CD14-positive monocyte (primary cell): ENCODE results near the gene EGFR. TPM values are rescaled to one million over a fixed set of nuclear protein-coding genes. Genes with fewer than 3 reads are reported as not detected.

Source experiments
- DNase-seq, 3 donors: peaks; one replicate each; pipeline ENCODE4 v3.0.0-alpha.2; 2011 to 2022
- H2AFZ ChIP-seq: 2 replicates; pipeline ENCODE4 v1.6.0; 2012; ENCODE audit warnings: mild to moderate bottlenecking, low read depth, low read length, inconsistent platforms; ENCODE audit not compliant: insufficient read depth, poor library complexity, severe bottlenecking
- H3K27ac ChIP-seq, 2 donors: 1 replicate in 1 of 2; 2 replicates in 1 of 2; pipeline ENCODE4 v1.5.1; 2012 to 2013; ENCODE audit warnings: low read length in 2 of 2, control low read depth in 1 of 2, inconsistent platforms in 1 of 2, low read depth in 1 of 2, mild to moderate bottlenecking in 1 of 2
- H3K27me3 ChIP-seq, 2 donors: one replicate each; pipeline versions ENCODE4 v1.6.0 to v1.6.1; 2011 to 2013; ENCODE audit warnings: low read length in 2 of 2; ENCODE audit not compliant: control insufficient read depth in 2 of 2, insufficient read depth in 2 of 2
- H3K36me3 ChIP-seq, 2 donors: replicated peaks in 1 of 2; 1 replicate in 1 of 2; 2 replicates in 1 of 2; pipeline versions ENCODE4 v1.5.1 to v1.6.1; 2012 to 2013; ENCODE audit warnings: low read length in 2 of 2, control low read depth in 1 of 2, inconsistent platforms in 1 of 2, mild to moderate bottlenecking in 1 of 2; ENCODE audit not compliant: insufficient read depth in 2 of 2, control insufficient read depth in 1 of 2
- H3K4me1 ChIP-seq, 2 donors: 1 replicate in 1 of 2; 2 replicates in 1 of 2; pipeline versions ENCODE4 v1.5.1 to v1.6.1; 2012 to 2013; ENCODE audit warnings: low read length in 2 of 2, control low read depth in 1 of 2, inconsistent platforms in 1 of 2, mild to moderate bottlenecking in 1 of 2, moderate library complexity in 1 of 2; ENCODE audit not compliant: insufficient read depth in 2 of 2, control insufficient read depth in 1 of 2
- H3K4me2 ChIP-seq: replicated peaks from 2 replicates; pipeline ENCODE3; 2012; ENCODE audit warnings: low read length, moderate library complexity, mild to moderate bottlenecking; ENCODE audit not compliant: poor library complexity, severe bottlenecking; ENCODE audit errors: extremely low read depth
- H3K4me3 ChIP-seq, 3 experiments: fragments of 200-600 bp in 1 of 3; sonication (generic) in 1 of 3; replicated peaks in 1 of 3; 1 replicate in 2 of 3; 2 replicates in 1 of 3; pipeline ENCODE4 v1.5.1; 2011 to 2013; ENCODE audit warnings: low read length in 3 of 3, mild to moderate bottlenecking in 3 of 3, control low read depth in 2 of 3, low read depth in 2 of 3, inconsistent platforms in 1 of 3, moderate library complexity in 1 of 3
- H3K79me2 ChIP-seq: 2 replicates; pipeline ENCODE4 v1.6.0; 2012; ENCODE audit warnings: mild to moderate bottlenecking, control low read depth, inconsistent platforms, low read length, moderate library complexity; ENCODE audit not compliant: insufficient read depth
- H3K9ac ChIP-seq: 2 replicates; pipeline ENCODE4 v1.6.0; 2017; ENCODE audit warnings: low read length, mild to moderate bottlenecking; ENCODE audit not compliant: insufficient read depth, poor library complexity, severe bottlenecking
- H3K9me3 ChIP-seq, 2 donors: replicated peaks in 1 of 2; 1 replicate in 1 of 2; 2 replicates in 1 of 2; pipeline versions ENCODE4 v1.5.1 to v1.6.1; 2012 to 2013; ENCODE audit warnings: low read length in 2 of 2, control low read depth in 1 of 2; ENCODE audit not compliant: control insufficient read depth in 1 of 2, insufficient read depth in 1 of 2
- H4K20me1 ChIP-seq: 2 replicates; pipeline ENCODE4 v1.6.0; 2012; ENCODE audit warnings: mild to moderate bottlenecking, low read length, control low read depth, moderate library complexity; ENCODE audit not compliant: insufficient read depth
- H3K27ac Mint-ChIP-seq, 7 donors: one replicate each; pipeline ENCODE4 v1.8.0; 2020; ENCODE audit warnings: mild to moderate bottlenecking in 7 of 7, mixed read lengths in 7 of 7, moderate library complexity in 6 of 7, inconsistent platforms in 2 of 7
- H3K27me3 Mint-ChIP-seq, 3 donors: one replicate each; pipeline ENCODE4 v1.8.0; 2021 to 2022; ENCODE audit warnings: low read depth in 3 of 3, mild to moderate bottlenecking in 3 of 3, mixed read lengths in 3 of 3, moderate library complexity in 3 of 3, inconsistent platforms in 1 of 3
- H3K36me3 Mint-ChIP-seq, 2 donors: one replicate each; pipeline ENCODE4 v1.8.0; 2020; ENCODE audit warnings: mixed read lengths in 2 of 2, inconsistent platforms in 1 of 2, mild to moderate bottlenecking in 1 of 2
- H3K4me1 Mint-ChIP-seq: one replicate; pipeline ENCODE4 v1.8.0; 2020; ENCODE audit warnings: mild to moderate bottlenecking, mixed read lengths
- H3K4me3 Mint-ChIP-seq, 2 donors: one replicate each; pipeline ENCODE4 v1.8.0; 2020; ENCODE audit warnings: mild to moderate bottlenecking in 2 of 2, mixed read lengths in 2 of 2, moderate library complexity in 1 of 2
- H3K9me3 Mint-ChIP-seq, 7 donors: one replicate each; pipeline ENCODE4 v1.8.0; 2020 to 2022; ENCODE audit warnings: mixed read lengths in 7 of 7, mild to moderate bottlenecking in 6 of 7, moderate library complexity in 6 of 7, inconsistent platforms in 2 of 7
- WGBS: methylation state at CpG from one replicate; pipeline ENCODE4 v1.1.5; 2013; ENCODE audit warnings: missing lambda C conversion rate; ENCODE audit not compliant: insufficient coverage; 5-methylcytosine and 5-hydroxymethylcytosine counted together
- intact Hi-C, 2 donors: fragments of 100-400 bp; cut with micrococcal nuclease; formaldehyde crosslinking; loops; one replicate each; pipeline versions ENCODE4 v1.15.0 to v1.15.1; 2023
- polyA plus RNA-seq, 3 donors: library from polyadenylated mRNA; depleted of rRNA in 1 of 3; unstranded in 2 of 3; stranded (reverse) in 1 of 3; fragments of 300-500 nt in 2 of 3; fragments of >200 nt in 1 of 3; fragmentation: Illumina TruSeq in 2 of 3; gene quantifications; 1 replicate in 2 of 3; 2 replicates in 1 of 3; pipeline ENCODE4 v1.2.3, GENCODE V29; 2012 to 2021
- TF ChIP-seq, protein P1 (sequence below): fragments of 200-600 bp; IDR thresholded peaks from one replicate; pipeline ENCODE4 v1.8.0; 2022; ENCODE audit warnings: antibody characterized with exemption, mild to moderate bottlenecking

The EGFR gene
- polyA plus RNA-seq, 3 donors = not detected

DNA sequence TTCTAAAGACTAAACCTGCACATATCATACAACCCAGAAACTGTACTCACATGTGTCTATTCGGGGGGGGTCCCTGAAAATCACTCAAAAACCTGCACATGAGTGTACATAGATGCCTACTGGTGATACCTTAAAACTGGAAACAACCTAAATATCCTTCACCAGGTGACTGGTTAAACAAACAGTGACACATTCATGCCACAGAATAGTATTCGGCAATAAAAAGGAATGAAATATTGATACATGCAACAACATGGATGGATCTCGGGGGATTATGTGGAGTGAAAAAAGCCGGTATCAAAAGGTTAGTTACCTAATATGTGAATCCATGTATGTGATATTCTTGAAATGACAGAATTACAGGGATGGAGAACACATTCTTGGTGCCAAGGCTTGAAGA is 32.1 kb upstream of the EGFR start:
- peaks cover 0 to 9% (median 5%) of the 10 kb centered on the region in 7 donors for H3K9me3 Mint-ChIP-seq
- H3K36me3 Mint-ChIP-seq = no peaks in the 10 kb centered on the region
- H3K4me2 ChIP-seq = no peak overlapping the region
- no peak overlapping the region for H3K27ac Mint-ChIP-seq
- H3K4me1 Mint-ChIP-seq = no peaks in the 10 kb centered on the region
- no peak overlapping the region for H2AFZ ChIP-seq
- intact Hi-C loops = no loop called here
- no peaks in the 10 kb centered on the region for H3K9me3 ChIP-seq
- no peak for DNase-seq
- H3K4me1 ChIP-seq = no peaks in the 10 kb centered on the region
- no peaks in the 10 kb centered on the region for H3K36me3 ChIP-seq
- 67% methylated on average over 1 of the region's 4 CpGs for WGBS
- H3K27me3 ChIP-seq = no peaks in the 10 kb centered on the region
- no peak overlapping the region for H3K4me3 Mint-ChIP-seq
- peaks cover 0 to 1% (median 1%) of the 10 kb centered on the region in 3 donors for H3K27me3 Mint-ChIP-seq
- H3K4me3 ChIP-seq = no peak overlapping the region
- no peaks in the 10 kb centered on the region for H4K20me1 ChIP-seq
- no peak overlapping the region for H3K27ac ChIP-seq
- H3K79me2 ChIP-seq = no peaks in the 10 kb centered on the region
- TF ChIP-seq, protein P1, sequence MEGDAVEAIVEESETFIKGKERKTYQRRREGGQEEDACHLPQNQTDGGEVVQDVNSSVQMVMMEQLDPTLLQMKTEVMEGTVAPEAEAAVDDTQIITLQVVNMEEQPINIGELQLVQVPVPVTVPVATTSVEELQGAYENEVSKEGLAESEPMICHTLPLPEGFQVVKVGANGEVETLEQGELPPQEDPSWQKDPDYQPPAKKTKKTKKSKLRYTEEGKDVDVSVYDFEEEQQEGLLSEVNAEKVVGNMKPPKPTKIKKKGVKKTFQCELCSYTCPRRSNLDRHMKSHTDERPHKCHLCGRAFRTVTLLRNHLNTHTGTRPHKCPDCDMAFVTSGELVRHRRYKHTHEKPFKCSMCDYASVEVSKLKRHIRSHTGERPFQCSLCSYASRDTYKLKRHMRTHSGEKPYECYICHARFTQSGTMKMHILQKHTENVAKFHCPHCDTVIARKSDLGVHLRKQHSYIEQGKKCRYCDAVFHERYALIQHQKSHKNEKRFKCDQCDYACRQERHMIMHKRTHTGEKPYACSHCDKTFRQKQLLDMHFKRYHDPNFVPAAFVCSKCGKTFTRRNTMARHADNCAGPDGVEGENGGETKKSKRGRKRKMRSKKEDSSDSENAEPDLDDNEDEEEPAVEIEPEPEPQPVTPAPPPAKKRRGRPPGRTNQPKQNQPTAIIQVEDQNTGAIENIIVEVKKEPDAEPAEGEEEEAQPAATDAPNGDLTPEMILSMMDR = no peak
- no peak overlapping the region for H3K9ac ChIP-seq

DNA sequence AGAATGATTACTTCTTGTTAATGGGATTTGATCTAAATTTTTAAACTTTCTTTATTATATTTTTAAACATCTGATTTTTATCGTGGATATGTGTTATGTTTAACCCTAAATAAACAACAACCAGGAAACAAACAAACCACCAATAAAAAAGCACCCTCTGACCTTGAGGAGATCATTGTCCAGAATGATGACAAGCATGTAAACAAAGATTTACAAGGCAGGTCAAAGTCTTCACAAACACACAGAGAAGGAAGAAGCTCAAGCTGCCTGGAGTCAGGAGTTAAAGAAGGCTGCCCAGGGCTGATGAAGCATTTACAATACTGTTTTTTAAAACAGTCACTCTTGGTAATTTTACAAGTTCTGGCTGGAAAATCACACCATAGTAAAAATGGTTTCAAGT is 31.0 kb upstream of the EGFR start:
- Histone ChIP-seq H3K4me3 (no peak overlapping the region), H3K36me3 (no peaks in the 10 kb centered on the region), H3K27me3 (no peaks in the 10 kb centered on the region), H4K20me1 (no peaks in the 10 kb centered on the region), H3K9ac (no peak overlapping the region), H3K4me2 (no peak overlapping the region), H3K4me1 (no peaks in the 10 kb centered on the region), H2AFZ (no peak overlapping the region), H3K79me2 (no peaks in the 10 kb centered on the region), H3K27ac (no peak overlapping the region), H3K9me3 (no peaks in the 10 kb centered on the region)
- Mint-ChIP-seq H3K4me1 (no peaks in the 10 kb centered on the region), H3K4me3 (no peak overlapping the region), H3K36me3 (no peaks in the 10 kb centered on the region), H3K9me3 (peaks cover 0 to 9% (median 5%) of the 10 kb centered on the region in 7 donors), H3K27ac (no peak overlapping the region), H3K27me3 (peaks cover 0 to 2% (median 1%) of the 10 kb centered on the region in 3 donors)
- WGBS = no CpG with 5 or more reads among the region's 1 CpG
- TF ChIP-seq, protein P1 = no peak
- intact Hi-C loops = no loop called here
- DNase-seq = no peak
